Coronary artery (tissue), 2 donors: ENCODE results near the gene RNF213.
"Not testable (repeated sequence)": the region's sequence is repeated elsewhere in the genome, so short reads cannot be mapped to it uniquely, and the experiment has no call there.

ENCODE experiments used
- DNase-seq: peaks from one replicate; pipeline ENCODE4 v3.0.0-alpha.2; 2017; ENCODE audit warnings: low spot score
- H3K27ac ChIP-seq, 2 donors: fragments of 200-600 bp; sonication (generic); one replicate each; pipeline ENCODE4 v1.5.1; 2016 to 2019
- H3K4me3 ChIP-seq: fragments of 200-600 bp; sonication (generic); 2 replicates; pipeline ENCODE4 v1.5.1; 2016; ENCODE audit warnings: mild to moderate bottlenecking, moderate library complexity
- TF ChIP-seq, protein P1 (sequence below): fragments of 200-600 bp; sonication (generic); IDR thresholded peaks from one replicate; pipeline ENCODE4 v1.5.1; 2019; ENCODE audit warnings: antibody characterized with exemption

RNF213 gene

GRCh38 chr17:80252871-80253270 lies 7.8 kb upstream of the RNF213 start:
- DNase-seq: no peak
- H3K27ac ChIP-seq: no peak overlapping the region
- no peak overlapping the region for H3K4me3 ChIP-seq

GRCh38 chr17:80253631-80254395 lies 6.8 kb upstream of the RNF213 start:
- no peak overlapping the region for H3K27ac ChIP-seq
- TF ChIP-seq, protein P1, sequence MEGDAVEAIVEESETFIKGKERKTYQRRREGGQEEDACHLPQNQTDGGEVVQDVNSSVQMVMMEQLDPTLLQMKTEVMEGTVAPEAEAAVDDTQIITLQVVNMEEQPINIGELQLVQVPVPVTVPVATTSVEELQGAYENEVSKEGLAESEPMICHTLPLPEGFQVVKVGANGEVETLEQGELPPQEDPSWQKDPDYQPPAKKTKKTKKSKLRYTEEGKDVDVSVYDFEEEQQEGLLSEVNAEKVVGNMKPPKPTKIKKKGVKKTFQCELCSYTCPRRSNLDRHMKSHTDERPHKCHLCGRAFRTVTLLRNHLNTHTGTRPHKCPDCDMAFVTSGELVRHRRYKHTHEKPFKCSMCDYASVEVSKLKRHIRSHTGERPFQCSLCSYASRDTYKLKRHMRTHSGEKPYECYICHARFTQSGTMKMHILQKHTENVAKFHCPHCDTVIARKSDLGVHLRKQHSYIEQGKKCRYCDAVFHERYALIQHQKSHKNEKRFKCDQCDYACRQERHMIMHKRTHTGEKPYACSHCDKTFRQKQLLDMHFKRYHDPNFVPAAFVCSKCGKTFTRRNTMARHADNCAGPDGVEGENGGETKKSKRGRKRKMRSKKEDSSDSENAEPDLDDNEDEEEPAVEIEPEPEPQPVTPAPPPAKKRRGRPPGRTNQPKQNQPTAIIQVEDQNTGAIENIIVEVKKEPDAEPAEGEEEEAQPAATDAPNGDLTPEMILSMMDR: no peak
- no peak for DNase-seq
- no peak overlapping the region for H3K4me3 ChIP-seq

More at GRCh38 chr17:80252871-80253270, 7.8 kb upstream of the RNF213 start:
- TF ChIP-seq, protein P1: no peak

DNA sequence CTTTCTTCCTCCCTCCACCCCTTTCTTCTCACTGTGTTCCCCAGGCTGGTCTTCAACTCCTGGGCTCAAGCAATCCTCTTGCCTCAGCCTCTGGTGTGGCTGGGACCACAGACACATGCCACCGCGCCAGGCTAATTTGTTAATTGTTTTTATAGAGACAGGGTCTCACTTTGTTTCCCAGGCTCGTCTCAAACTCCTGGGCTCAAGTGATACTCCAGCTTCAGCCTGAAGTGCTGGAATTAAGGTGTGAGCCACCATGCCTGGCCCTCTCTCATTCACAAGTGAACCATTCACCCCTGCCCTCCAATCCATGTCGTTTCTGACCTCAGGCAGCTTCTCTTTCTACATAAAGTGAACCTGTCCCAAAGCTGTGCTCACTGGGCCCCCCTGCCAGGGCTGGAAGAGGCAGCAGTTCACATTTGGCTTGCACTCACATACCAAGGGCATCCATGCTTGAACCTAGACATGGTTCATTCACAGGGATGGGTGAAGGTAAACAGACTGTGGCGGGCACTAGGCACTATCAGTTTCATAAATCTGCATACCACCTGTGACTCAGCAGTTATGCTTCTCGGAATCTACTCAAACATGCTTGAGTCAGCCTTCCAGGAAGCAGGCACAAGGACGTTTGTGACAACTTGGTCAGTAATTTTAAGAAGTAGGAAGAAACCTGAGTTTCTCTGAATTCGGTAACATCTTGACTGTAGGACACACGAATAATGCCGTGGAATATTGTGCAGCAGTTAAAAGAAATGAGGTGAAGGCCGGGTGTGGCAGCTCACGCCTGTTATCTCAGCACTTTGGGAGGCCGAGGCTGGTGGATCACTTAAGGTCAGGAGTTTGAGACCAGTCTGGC lies 6.0 kb upstream of the RNF213 start:
- TF ChIP-seq, protein P1: no peak
- Histone ChIP-seq H3K4me3 (no peak overlapping the region), H3K27ac (peak overlapping the region in 1 of 2 donors; percentile 76)
- no peak for DNase-seq

DNA sequence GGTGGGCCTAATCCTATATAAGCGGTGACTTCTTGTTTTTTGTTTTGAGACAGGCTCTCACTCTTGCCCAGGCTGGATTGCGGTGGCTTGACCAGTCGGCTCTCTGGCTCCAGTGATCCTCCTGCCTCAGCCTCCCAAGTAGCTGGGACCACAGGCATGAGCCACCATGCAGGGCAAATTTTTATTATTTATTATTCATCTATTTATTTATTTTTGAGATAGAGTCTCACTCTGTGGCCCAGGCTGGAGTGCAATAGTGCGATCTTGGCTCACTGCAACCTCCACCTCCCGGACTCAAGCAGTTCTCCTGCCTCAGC lies 4.7 kb upstream of the RNF213 start:
- TF ChIP-seq, protein P1: no peak
- Histone ChIP-seq H3K27ac (no peak overlapping the region), H3K4me3 (no peak overlapping the region)
- no peak for DNase-seq

- DNase-seq: no peak
- Histone ChIP-seq H3K27ac (no peak overlapping the region), H3K4me3 (no peak overlapping the region)
- TF ChIP-seq, protein P1: no peak
These were observed 2.9 kb upstream of the RNF213 start for GRCh38 chr17:80257716-80258213.

GRCh38 chr17:80258296-80258695 lies 2.4 kb upstream of the RNF213 start:
- H3K27ac ChIP-seq, DNase-seq, H3K4me3 ChIP-seq: not testable (repeated sequence)

GRCh38 chr17:80259457-80260068 lies 1.1 kb upstream of the RNF213 start:
- Histone ChIP-seq H3K27ac (peak overlapping the region; percentile 84 to 91), H3K4me3 (peak overlapping the region; percentile 78)
- TF ChIP-seq, protein P1: no peak
- DNase-seq: no peak
